ENCODE data around the gene TMEM59L. TPM values are rescaled to one million over a fixed set of nuclear protein-coding genes. Genes with fewer than 3 reads are reported as not detected.

TMEM59L gene
- total and polyA plus RNA-seq, 9 of the 15 experiments (the other 6 are each of a cell fraction or from before 2014, with no cell fraction given): 0.37 TPM; not detected in 8

- TF ChIP-seq KDM4B (IDR thresholded peaks at IDR 0.05; ENCODE audit: borderline replicate concordance in 2 of 2, low read depth in 1 of 2): no peak
- TF ChIP-seq MCM2 (IDR thresholded peaks at IDR 0.05; ENCODE audit: low read depth): no peak
- no peak for TF ChIP-seq POLR2AphosphoS5 (IDR thresholded peaks at IDR 0.05; ENCODE audit: control insufficient read depth, insufficient read depth, low read depth, low read length)
- TF ChIP-seq PATZ1 (CRISPR knock-in tag; IDR thresholded peaks at IDR 0.05; ENCODE audit: borderline replicate concordance): no peak
- TF ChIP-seq TSHZ1 (CRISPR knock-in tag; IDR thresholded peaks at IDR 0.05): no peak
- TF ChIP-seq NONO (IDR thresholded peaks at IDR 0.05; ENCODE audit: low read depth in 2 of 2, low read length in 1 of 2): peak in 1 of 2 experiments; percentile 91; a peak in 2 of 4 replicates
- peak; percentile 47 for TF ChIP-seq MTA3 (IDR thresholded peaks at IDR 0.05; ENCODE audit: borderline replicate concordance)
- no peak for TF ChIP-seq STAT5A (IDR thresholded peaks at IDR 0.05; ENCODE audit: borderline replicate concordance, low read length)
- TF ChIP-seq BCLAF1 (IDR thresholded peaks at IDR 0.05; ENCODE audit: borderline replicate concordance in 1 of 2, control insufficient read depth in 1 of 2, low read depth in 2 of 2, low read length in 1 of 2): no peak
- no peak for TF ChIP-seq LCOR (CRISPR knock-in tag; IDR thresholded peaks at IDR 0.05)
- no peak for TF ChIP-seq SREBF1 (IDR thresholded peaks at IDR 0.05; ENCODE audit: borderline replicate concordance, low read depth, low read length)
- TF ChIP-seq TCF7L2 (IDR thresholded peaks at IDR 0.05; ENCODE audit: low read depth, low read length): no peak
- no peak for TF ChIP-seq DMBX1 (CRISPR knock-in tag; IDR thresholded peaks at IDR 0.05; ENCODE audit: borderline replicate concordance)
- TF ChIP-seq KDM5B (IDR thresholded peaks at IDR 0.05; ENCODE audit: insufficient replicate concordance, low read depth, low read length): peak; percentile 25
- TF ChIP-seq ZNF512 (tag; IDR thresholded peaks at IDR 0.05): no peak
These were observed 18.4 kb upstream of the TMEM59L start (continued) for GRCh38 chr19:18594096-18594823.
